GM19324 (cell line): Measurements from ENCODE around the gene STARD8.
"Not testable (repeated sequence)": the region's sequence is repeated elsewhere in the genome, so short reads cannot be mapped to it uniquely, and the experiment has no call there.

ENCODE experiments used
- ATAC-seq: cut with Tn5 transposase; IDR thresholded peaks from one replicate; pipeline ENCODE4 v1.9.1; 2021; ENCODE audit warnings: mild to moderate bottlenecking, moderate library complexity; ENCODE audit not compliant: unreplicated experiment, low FRiP score

Gene STARD8, protein sequence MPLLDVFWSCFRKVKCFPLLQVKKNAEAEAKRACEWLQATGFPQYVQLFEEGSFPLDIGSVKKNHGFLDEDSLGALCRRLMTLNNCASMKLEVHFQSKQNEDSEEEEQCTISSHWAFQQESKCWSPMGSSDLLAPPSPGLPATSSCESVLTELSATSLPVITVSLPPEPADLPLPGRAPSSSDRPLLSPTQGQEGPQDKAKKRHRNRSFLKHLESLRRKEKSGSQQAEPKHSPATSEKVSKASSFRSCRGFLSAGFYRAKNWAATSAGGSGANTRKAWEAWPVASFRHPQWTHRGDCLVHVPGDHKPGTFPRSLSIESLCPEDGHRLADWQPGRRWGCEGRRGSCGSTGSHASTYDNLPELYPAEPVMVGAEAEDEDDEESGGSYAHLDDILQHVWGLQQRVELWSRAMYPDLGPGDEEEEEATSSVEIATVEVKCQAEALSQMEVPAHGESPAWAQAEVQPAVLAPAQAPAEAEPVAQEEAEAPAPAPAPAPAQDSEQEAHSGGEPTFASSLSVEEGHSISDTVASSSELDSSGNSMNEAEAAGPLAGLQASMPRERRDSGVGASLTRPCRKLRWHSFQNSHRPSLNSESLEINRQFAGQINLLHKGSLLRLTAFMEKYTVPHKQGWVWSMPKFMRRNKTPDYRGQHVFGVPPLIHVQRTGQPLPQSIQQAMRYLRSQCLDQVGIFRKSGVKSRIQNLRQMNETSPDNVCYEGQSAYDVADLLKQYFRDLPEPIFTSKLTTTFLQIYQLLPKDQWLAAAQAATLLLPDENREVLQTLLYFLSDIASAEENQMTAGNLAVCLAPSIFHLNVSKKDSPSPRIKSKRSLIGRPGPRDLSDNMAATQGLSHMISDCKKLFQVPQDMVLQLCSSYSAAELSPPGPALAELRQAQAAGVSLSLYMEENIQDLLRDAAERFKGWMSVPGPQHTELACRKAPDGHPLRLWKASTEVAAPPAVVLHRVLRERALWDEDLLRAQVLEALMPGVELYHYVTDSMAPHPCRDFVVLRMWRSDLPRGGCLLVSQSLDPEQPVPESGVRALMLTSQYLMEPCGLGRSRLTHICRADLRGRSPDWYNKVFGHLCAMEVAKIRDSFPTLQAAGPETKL

DNA sequence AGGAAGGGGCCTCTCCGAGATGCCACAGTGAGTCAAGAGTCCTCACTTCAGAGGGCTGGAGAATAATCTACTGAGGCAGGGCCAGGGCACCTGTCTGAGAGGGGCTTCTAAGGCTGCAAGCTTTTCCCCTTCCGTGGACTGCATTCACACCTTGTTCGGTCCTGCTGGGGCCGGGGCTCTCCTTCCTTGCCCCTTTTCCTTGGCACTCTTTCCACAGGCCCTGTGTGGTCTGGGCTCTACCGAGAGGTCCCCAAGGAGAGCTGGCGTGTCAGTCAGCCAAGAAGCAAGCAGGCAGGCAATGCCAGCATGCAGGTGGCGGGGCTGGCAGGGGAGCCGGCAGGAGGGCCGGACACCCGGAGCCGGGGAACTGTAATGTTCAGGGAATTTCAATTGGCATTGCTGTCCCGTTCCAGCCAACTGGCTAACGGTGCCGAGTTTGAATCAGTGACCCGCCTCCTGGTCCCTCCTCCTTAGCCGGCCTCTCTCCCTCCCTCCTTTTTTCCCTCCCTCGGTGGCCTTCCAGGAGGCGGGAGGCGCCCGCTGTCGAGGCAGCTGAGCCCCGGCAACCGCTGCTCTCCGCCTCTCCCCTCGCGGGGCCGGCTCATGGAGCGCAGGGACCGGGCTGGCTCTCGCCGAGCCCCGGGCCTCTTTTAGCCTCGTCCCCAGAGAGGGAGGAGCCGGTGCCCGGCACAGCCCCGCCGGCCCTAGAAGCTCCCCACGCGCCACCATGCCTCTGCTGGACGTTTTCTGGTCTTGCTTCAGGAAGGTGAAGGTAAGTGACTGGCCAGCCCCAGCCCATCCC, at the start of gene STARD8:
Gene STARD8 (plus strand): TSS at position 511 of the 802 bp plus-strand sequence. CDS start 217 bp downstream, at position 728.
- no peak for ATAC-seq

DNA sequence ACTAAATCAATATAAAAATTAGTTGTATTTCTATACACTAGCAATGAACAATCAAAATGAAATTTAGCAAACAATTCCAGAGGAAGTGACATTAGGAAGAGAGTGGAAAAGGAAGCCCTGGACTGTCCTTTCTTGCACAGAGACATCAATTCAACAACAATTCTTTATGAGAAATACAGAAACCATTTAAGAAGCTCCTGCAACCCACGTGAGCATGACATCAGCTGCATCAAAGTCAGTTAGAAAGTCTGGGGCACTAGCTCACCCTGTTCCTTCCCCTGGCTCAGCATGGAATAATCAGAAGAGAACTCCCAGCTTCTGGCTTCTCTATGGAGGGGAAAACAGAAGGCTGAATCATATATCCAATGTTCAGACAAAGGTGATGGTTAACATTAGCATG, 48.6 kb upstream of the STARD8 start:
- no peak for ATAC-seq

DNA sequence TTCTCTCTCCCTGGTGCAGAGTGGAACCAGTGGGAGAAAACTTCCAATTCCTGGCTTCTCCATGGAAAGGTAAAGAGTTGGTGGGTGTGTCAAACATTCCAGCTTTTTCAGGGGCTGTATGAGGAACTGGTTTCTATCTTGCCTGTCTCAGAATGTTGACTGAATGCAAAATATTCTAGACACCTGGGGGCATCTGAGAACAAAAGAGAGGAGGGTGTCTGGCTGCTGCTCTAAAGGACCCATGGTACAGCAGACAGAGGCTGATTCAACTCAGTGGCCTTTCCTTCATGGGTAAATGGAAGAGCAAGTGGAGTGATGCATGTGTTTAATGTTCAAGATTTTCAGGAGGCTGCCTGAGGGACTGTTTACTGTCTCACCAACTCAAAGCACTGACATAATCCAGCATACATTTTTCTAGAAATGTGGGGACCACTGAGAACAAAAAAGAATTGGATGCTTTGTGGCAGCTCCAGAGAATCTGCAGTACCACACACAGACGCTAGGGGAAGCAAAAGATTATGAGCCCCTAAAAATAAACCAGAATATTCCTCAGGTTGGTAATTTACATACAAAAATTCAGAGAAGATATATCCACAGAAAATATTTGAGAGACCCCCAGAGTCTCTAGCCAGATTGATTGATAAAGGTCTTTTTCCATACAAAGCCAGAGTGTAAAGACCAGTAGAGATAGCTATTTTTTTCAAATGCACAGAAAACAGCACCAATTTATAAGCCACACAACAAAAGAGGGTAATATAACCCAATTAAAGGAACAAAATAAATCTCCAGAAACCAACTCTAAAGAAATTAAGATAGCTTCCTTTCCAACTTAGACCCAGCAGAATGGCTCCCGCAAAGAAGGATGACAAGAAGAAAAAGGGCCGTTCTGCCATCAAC, 48.0 kb upstream of the STARD8 start:
- no peak for ATAC-seq

DNA sequence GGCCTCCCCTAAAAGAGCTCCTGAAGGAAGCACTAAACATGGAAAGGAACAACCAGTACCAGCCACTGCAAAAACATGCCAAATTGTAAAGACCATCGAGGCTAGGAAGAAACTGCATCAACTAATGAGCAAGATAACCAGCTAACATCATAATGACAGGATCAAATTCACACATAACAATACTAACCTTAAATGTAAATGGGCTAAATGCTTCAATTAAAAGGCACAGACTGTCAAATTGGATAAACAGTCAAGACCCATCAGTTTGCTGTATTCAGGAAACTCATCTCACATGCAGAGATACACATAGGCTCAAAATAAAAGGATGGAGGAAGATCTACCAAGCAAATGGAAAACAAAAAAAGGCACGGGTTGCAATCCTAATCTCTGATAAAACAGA, 43.2 kb upstream of the STARD8 start:
- not testable (repeated sequence) for ATAC-seq

DNA sequence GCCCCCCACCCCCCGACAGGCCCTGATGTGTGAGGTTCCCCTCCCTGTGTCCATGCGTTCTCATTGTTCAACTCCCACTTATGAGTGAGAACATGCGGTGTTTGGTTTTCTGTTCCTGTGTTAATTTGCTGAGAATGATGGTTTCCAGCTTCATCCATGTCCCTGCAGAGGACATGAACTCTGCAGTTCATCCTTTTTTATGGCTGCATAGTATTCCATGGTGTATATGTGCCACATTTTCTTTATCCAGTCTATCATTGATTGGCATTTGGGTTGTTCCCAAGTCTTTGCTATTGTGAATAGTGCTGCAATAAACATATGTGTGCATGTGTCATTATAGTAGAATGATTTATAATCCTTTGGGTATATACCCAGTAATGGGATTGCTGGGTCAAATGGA, 32.7 kb upstream of the STARD8 start:
- ATAC-seq, result not testable (repeated sequence)

DNA sequence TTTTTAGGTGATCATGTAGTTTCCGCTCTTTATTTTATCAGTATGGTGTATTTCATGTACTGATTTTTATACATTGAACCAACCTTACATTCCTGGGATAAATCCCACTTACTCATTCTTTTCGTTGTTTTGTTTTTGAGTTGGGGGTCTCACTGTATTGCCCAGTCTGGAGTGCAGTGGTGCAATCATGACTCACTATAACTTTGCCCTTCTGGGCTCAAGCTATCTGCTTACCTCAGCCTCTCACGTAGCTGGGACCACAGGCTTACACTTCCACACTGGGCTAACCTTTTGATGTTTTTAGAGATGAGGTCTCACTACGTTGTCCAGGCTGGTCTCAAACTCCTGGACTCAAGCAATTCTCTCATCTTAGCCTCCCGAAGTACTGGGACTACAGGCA, 19.5 kb upstream of the STARD8 start:
- ATAC-seq, result no peak

DNA sequence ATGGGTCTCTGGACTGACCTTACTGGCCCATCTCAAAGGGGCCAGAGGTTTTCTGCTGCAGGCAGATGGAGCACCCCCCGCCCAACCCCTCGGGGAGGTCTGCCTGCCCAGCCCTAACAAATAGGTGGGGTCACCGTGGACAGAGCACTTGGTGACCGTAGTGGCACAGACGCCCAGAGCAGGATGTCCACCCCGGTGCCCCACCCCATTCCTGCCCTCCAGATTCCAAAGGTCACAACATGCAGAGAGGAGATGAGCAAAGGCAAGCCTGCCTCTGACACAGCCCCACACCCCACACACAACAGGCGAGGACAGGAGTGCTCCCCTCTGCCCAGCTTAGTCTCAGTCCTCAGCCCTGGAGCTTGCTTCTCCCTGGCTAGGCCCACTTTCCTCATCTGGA, 17.5 kb upstream of the STARD8 start:
- not testable (repeated sequence) for ATAC-seq

DNA sequence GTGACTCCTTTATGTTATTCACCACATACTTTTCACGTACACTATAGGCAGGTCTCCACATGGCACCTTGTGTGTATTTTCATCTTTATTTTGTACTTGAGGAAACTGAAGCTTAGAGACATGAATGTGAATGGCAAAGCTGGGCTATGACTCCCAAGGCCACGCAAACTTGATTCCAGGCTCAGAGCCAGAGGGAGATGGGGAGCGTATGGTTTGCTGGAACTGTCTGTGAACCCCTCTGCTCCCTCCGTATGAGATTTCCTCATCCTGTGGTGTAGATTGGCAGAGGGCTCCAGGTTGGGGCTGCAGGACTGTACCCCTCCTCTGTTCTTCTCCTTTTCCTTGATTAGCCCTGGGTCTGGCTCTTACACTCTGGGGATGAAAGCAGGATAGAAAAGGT, 16.1 kb upstream of the STARD8 start:
- no peak for ATAC-seq

DNA sequence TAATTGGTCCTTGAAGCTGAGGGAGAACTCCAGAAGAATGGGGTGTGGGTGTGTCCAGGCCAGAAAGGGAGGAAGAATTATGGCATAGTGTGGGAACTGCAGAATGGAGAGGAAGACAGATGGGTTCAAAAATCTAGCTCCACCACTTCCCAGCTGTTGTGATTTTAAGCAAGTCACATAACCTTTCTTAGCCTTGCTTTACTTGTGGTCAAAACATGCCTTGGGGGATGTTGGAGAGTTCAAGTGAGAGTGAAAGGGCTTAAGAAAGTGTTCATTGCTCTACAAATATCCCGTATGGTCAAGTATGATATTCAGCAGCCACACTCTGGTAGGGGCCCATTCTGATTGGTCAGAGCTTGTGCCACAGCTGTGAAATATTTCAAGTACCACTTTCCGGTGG, 15.0 kb upstream of the STARD8 start:
- ATAC-seq, result no peak

DNA sequence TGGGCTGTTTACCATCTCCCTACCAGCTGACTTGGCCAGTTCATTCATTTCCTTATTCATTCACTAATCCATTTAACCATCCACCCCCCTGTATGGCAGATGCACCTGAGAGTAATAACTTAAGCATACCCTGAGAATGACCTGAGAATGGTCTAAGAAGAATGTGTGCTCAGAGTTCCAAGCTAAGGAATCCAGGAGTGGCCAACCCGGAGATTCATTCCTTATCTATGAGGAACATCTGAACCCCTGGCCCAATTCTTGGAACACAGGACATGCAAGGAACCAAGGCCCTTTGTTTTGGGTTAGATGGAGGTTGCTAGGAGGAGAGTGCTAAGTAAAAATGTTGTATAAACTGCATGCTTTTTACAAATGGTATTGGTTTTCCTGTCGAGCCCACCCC, 13.5 kb upstream of the STARD8 start:
- no peak for ATAC-seq

DNA sequence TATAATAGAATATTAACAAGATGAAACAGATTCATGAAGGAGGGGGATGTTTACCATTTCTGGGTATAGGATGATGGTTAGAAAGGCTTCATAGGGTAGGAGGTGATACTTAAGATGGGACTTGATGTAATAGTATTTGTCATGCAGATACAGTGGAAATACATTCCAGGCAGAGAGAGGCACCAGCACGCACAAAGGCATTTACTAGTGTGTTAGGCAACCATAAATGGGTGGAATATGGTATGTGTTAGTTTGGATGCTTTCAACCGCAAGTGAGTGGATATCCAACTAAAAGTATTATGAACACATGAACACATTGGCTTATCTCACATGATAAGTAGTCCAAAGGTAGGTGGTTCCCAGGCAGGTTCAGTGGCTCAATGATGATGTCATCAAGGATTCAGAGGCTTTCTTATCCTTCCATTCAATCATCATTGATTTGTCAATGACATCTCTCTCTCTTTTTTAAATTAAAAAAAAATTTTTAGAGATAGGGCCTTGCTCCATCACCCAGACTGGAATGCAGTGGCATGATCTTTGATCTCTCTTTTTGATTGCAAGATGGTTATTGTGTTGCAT, 12.7 kb upstream of the STARD8 start:
- ATAC-seq, result no peak

DNA sequence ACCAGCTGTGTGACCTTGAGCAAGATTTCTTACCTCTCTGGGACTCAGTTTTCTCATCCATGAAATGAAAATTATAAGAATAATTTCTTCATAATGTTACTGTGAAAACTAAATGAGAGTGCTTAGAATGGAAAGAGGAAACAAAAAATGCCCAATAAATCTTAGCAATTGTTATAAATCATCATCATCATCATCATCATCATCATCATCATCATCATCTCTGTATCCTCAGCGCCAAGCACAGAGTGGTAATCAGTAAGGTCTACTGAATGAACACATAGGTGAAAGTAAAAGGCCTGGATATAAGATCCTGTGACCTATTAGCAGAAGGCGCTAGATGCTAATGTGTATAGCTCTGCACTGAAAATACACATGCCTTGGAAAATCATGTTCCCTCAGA, 6.8 kb upstream of the STARD8 start:
- no peak for ATAC-seq

DNA sequence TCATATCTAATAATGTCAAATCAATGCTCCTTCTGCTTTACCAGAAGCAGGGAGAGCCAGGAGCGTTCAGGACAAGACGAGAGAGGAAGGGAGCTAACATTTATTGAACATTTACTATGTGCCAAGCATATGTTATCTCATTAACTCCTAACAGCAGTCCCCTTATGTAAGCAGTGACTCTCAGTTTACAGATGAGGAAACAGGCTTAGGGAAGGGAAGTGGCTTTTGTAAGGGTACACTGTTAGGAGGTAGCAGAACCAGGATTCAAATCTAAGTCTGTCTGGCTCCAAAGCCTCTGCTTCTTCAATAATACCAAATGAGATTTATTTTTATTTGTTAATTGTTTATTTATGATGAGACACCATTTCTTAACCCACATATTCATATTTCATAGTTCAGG, 2.6 kb upstream of the STARD8 start:
- ATAC-seq, result no peak

DNA sequence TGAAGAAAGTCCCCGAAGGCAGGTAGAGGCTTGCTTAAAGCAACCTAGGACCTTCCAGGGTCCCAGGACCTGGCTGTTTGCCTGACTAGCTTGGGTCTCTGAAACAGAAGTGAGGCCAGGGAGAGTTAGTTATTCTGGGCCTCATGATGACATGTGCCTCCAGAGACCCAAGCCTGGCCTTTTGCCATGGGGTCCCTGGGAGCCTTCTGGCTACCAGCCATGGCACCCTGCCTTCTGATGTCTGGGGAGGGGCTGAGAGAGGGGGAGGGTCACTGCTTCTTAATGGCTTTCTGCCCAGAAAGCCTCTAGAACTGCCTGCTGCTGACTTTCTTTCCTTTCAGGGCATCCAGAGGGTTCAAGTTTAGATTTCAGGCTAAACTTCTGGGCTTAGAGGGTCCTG, 1.0 kb upstream of the STARD8 start:
- ATAC-seq, result no peak

DNA sequence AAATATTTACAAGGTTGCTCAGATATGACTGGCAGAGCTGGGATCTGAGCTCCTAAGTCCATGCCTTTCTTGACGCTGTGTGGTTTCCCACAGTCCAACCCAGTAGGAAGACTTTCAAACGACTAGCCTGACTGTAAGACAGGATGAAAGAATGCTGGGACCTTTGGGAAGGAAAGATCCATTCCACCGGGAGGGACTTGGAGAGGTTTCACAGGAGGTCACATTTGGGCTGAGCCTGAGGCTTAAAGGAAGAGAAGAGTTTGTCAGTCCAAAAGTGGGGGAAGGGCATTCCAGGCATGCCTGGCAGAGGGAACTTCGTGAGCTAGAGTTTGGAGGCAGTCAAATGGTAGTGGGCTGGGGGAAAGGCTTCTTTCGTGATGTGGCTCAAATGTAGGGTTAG, 1.5 kb downstream of the STARD8 start:
- no peak for ATAC-seq

DNA sequence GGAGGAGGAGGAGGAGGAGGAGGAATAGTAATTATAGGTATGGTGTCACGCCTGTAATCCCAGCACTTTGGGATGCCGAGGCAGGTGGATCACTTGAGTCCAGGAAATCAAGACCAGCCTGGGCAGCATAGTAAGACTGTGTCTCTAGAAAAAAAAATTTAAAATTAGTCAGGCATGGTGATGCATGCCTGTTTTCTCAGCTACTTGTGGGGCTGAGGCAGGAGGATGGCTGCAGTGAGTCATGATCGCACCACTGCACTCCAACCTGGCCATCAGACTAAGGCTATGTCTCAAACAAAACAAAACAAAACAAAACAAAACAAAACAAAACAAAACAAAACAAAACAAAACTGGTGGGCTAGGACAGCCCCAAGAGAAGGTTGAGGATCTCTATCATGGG, 3.0 kb downstream of the STARD8 start:
- ATAC-seq, result no peak

DNA sequence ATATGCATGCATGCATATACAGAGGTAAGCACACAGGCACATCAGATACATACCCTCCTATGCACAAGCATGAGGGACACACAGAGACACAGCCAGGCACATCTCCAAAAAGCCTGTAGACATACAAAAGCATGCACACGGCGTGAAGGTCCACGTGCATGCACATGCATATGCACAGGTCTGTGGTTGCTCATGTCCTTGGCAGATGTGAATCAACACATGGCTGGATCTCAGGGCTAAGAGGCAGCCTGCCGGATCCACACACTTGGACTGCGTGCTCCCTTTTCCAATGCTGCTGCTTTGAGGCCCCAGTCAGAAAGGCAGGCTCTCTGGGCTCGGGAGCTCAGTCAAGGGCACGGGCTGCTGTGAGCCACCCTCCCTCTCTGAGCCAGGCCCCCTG, 3.6 kb downstream of the STARD8 start:
- ATAC-seq, result no peak

DNA sequence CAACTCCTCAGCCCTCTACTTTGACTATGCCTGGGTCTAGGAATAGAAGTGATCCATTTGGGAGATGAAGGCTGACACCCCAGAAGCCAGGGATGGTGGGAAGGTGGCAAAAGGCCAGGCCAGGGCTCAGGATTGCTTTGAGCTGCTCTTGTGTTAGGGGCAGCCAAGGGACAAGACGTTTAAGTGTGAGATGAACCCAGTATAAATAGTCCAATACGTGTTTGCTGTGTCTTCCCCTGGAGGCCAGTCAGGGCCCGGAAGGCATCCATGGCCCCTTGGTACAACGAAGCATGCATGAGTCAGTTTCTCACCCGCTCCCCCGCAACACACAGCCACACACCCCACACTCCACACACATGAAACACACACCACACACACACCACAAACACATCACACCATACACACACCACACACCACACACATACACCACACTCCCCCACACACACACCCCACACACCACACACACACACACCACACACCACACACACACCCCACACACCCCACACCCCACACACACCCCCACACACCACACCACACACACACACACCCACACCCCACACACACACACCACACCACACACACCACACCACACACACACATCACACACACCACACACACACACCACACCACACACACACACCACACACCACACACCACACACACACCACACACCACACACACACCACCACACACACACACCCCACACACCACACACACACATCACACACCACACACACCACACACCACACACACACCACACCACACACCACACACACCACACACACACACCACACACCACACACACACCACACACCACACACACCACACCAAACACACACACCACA, 5.1 kb downstream of the STARD8 start:
- no peak for ATAC-seq
